Measurements from ENCODE around the gene POMGNT2.
A peak's percentile ranks its signal among the peaks of the same experiment; 100 is the strongest.

POMGNT2 gene

GRCh38 chr3:43105596-43106292, at the start of gene POMGNT2:
TSS of gene POMGNT2 (minus strand) at chr3:43106079. CDS start at chr3:43081431, 24,648 bp downstream.
- peak; percentile 88 for DNase-seq (ENCODE audit: low read depth)

DNA sequence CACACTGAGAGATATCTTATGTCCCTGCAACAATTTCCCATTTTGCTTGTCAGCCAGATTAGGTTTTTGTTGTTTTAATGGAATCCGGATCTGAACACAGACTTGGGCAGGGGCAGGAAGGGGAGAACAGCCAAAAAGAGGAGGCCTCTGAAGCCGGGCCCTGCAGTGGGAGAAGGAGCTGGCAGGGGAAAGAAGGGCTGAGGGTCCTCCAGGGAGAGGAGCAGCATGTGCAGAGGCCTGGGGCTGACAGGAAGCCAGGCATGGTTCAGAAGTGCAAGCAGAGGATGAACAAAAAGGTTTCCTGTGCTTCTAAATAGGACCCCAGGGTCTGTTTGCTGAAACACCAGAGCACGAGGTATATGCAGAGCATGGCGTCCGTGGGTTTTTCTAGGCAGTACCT, 49.1 kb upstream of the POMGNT2 start:
- DNase-seq (ENCODE audit: low read depth): no peak

GRCh38 chr3:43153216-43154083, 47.6 kb upstream of the POMGNT2 start:
- no peak for DNase-seq (ENCODE audit: low read depth)

DNA sequence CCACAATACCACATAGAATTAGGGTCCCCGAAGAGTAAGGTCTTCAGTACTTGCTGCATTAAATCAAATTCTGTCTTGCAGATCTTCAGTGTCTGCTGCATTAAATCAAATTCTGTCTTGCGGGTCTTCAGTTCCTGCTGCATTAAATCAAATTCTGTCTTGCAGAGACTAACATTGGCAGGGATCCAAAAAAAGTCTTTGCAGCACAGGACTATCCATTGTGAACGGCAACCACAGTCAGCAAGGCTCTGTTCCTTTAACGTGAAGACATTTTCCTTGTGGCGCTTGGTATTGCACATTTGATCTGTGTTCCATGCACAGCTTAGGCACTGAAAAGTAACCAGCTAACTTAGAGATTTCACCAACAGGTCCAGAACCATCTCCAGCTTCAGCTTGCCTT, 46.8 kb upstream of the POMGNT2 start:
- DNase-seq (ENCODE audit: low read depth): no peak

- no peak for DNase-seq (ENCODE audit: low read depth)
These were observed 42.2 kb upstream of the POMGNT2 start for GRCh38 chr3:43148033-43148432.

- no peak for DNase-seq (ENCODE audit: low read depth)
These were observed 40.7 kb upstream of the POMGNT2 start for GRCh38 chr3:43146599-43146998.

DNA sequence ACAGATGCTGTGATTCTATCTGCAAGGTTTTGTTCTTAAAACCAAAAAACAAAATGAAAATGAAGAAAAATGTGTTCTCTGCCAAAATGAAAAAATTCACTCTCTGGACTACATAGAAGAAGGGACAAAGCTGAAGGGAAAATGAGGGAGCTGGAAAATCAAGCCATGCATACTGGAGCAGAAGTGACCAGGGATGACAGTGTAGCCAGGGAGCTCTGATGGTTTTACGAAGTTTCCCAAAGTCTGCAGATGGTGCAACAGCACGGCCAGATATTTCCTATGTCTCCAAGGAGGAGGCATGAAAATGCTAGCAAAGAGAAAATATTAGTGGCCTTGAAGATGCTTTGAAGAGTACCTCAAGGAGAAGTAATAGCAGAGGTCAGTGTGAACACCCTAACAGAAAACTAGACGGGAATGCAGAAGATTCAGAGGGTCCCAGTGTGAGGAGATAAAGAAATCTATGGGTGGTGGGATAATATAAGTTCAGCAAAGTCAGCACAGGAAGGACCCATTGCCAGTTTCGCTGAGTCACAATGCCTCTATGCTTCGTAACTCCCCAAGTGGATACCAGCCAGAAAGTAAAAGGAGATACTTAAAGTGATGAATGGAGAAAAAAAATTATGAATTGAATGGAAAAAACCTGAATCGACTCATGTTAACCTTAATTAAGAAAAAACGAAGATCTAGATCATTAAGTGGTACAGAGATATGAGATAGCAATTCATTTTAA, 39.0 kb upstream of the POMGNT2 start:
- no peak for DNase-seq (ENCODE audit: low read depth)

GRCh38 chr3:43142472-43142871, 36.6 kb upstream of the POMGNT2 start:
- no peak for DNase-seq (ENCODE audit: low read depth)

DNA sequence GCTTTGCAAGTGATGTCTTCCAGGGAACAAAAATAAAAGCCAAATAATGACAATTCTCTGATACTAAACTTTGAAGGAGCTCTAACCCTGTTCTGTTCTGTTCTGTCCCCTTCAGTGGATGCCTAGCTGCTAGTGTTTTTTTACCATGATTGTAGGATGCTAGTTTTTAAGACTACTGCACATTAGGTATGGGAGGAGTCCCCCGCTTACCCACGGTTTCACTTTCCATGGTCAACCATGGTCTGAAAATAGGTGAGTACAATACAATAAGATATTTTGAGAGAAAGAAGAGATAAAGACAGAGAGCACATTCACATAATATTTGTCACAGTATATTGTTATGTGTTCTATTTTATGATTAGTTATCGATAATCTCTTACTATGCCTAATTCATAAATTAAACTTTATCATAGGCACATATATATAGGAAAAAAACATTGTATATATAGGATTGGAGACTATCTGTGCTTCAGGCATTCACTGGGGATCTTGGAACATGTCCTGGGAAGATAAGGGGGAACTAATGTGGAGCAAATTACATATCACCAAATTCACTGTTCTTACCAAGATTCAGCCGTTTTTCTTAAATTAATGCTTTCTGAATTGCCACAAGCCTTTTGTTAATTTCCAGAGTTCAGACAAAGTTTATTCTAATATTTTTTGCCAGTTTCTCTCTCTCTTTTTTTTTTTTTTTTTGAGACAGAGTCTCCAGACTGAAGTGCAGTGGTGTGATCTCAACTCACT, 32.8 kb upstream of the POMGNT2 start:
- no peak for DNase-seq (ENCODE audit: low read depth)

- no peak for DNase-seq (ENCODE audit: low read depth)
These were observed 27.2 kb upstream of the POMGNT2 start for GRCh38 chr3:43132870-43133636.

GRCh38 chr3:43132193-43132592, 26.3 kb upstream of the POMGNT2 start:
- no peak for DNase-seq (ENCODE audit: low read depth)

DNA sequence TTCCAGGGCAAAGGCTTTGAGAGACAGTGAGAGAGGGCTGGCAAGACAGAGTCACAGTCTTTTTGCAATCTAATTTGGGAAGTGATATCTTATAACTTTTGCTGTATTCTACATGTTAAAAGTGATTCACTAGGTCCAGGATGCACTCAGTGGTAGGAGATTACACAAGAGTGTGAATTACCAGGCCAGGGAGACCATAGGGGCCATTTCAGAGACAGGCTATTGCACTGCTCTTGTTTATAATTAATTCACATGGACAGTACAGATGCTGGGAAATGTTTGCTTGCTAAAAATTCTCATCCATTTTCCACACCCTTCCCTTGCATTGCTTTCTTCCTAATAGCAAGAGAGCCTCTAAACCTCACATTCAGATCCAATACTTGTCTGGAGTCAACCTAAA, 22.6 kb upstream of the POMGNT2 start:
- no peak for DNase-seq (ENCODE audit: low read depth)

GRCh38 chr3:43126536-43126935, 20.7 kb upstream of the POMGNT2 start:
- DNase-seq (ENCODE audit: low read depth): no peak

GRCh38 chr3:43123895-43124294, 18.0 kb upstream of the POMGNT2 start:
- no peak for DNase-seq (ENCODE audit: low read depth)

GRCh38 chr3:43120937-43121336, 15.1 kb upstream of the POMGNT2 start:
- DNase-seq (ENCODE audit: low read depth): no peak

GRCh38 chr3:43117257-43117656, 11.4 kb upstream of the POMGNT2 start:
- no peak for DNase-seq (ENCODE audit: low read depth)

DNA sequence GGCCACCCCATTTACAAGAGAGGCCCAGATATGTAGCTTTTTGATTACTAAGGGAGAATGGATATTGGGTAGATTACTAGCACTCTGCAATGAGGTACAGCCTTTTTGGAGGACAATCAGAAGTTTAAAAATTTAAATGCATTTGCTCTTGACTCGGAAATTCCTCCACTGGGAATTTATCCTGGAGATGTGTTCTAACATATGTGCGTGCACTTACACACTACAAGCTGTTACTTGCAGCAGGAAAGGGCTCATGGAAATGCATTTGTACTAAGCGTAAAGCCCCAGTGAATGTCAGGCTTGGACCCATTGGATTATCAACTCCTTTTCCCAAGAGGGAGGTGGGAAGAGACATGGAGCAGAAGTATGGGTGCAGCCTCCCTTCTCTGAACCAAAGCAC, 7.8 kb upstream of the POMGNT2 start:
- DNase-seq (ENCODE audit: low read depth): no peak

- no peak for DNase-seq (ENCODE audit: low read depth)
These were observed 382 bp upstream of the POMGNT2 start for GRCh38 chr3:43106293-43106628.

DNA sequence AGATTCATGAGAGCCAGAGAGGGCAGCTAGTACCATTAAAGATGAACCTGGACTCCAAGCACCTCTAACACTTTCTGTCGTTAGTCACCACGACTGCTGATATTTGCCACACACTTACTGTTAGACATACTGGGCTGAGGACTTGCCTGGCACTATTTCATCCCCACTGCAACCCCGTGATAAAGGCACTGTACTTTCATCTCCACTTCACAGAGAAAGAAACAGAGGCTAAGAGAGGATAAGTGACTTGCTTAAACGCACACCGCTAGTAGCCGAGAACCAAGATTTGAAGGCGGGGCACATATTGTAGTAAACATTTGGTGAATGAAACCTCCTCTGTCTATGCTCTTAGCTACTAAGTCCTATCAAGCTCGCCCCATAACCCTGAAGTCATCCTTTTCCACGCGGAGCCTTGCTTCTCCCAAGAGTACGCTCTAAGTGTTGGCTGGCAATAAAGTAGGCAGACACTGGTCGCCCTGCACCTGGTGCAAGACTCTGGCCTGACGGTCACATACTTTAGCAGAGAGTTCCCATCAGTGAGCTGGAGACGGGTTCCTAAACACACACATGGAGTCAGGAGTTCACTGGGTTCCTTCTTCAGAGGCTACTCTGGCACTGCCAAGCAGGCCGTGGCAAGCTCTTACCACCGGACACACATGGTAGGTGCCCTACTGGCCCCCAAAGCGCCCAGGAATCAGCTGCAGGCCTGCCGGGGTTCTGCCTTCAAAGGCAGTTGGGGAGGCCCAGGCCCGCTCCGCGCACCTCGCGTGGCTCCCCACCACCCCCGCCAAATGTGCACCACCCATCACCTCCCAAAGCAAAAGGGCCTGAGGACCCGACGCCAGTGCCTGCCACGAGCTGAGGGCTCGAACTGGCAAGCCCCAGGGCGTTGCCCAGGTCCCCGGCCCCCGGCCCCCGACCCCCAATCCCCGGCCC, 951 bp downstream of the POMGNT2 start:
- no peak for DNase-seq (ENCODE audit: low read depth)

DNA sequence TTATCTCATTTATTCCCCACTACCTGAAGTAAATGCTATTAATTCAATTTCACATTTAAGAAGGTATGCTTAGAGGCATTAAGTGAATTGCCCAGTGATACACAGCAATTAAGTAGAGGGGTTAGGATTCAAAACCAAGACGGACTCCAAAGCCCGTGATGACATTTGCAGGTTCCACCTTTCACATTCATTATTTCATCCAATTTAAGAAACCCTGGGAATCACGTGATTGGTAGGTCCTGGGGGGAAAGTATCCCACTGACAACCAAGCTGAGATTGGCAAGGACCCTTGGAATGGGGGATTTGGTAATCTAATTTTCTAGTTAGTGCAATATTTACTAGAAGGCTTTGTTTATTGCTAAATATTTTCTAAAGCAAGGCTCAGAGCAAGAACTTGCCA, 1.8 kb downstream of the POMGNT2 start:
- no peak for DNase-seq (ENCODE audit: low read depth)
